ENCODE results near the gene MYL9.

DNA sequence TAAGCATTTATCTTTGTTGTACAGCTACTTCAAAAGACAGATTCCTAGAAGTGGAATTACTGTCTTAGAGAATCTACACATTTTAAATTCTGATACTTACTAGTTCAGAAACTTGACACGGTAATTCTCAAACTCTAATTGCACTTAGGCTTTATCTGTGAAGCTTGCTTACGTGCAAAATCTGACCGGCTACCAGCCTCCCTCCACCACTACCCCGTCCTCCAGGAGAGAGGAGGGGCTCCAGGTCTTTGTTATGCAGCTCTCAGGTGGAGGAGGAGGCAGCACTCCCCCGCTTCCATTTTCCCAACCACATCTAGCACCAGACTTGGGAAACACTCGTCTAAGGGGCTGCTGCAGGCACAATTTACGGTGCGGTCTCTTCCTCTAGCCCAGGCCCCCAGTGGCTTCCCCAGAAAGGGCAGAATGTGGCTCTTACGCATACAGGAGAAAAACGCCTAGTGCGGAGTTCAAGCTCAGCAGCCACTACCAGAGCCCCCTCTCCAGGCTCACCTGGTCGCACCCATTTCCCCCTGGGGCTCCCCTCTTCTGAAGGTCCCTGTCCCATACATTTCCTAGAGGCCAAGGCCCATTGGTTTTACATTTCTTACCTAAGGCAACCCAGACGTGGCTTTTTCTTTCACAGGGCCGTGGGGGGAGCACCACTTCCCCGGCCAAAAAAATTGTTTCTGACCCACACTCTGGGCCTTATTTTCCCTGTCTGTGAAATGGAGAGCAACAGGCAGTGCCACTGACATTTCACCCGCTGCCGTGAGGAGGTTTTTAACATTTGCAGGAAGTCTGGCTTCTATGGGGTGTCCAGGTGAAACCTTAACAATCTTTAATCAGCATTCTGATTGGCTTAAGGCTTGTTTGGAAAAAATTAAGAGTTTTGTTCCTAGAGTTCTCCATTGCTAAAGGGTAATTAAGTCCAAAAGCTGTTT, 30.5 kb downstream of the MYL9 start:
- TF ChIP-seq POLR2A (IDR thresholded peaks at IDR 0.05) (no peak), CTCF (IDR thresholded peaks at IDR 0.05) (no peak), POLR2AphosphoS5 (IDR thresholded peaks at IDR 0.05; ENCODE audit: insufficient read depth in 1 of 2, low read depth in 1 of 2) (no peak)

All from vagina (tissue), 2 donors.